IMR-90 (cell line): ENCODE results near the gene IL16. TPM values are rescaled to one million over a fixed set of nuclear protein-coding genes. Genes with fewer than 3 reads are reported as not detected.

Experiments used
- ATAC-seq: fragments of 200-7000 bp; cut with Tn5 transposase; 2 replicates; pipeline ENCODE4 v1.9.1; 2020; ENCODE audit warnings: low read depth, mild to moderate bottlenecking, moderate library complexity
- BruUV-seq: library from RNA; stranded (reverse); fragments of 400-500 nt; replicated peaks from 2 replicates; lab custom pipeline; 2021; lab: Mats Ljungman, UMichigan
- CTCF ChIA-PET: fragments of 300-600 bp; formaldehyde crosslinking; extraction: SDS; loops from one replicate; lab custom pipeline; 2021; ENCODE audit warnings: antibody characterized with exemption; lab: Yijun Ruan, JAX
- POLR2A ChIA-PET: fragments of 300-600 bp; sonication (Branson Sonifier 250); formaldehyde crosslinking; loops from one replicate; lab custom pipeline; 2022; ENCODE audit warnings: antibody characterized with exemption; ENCODE audit not compliant: unreplicated experiment; lab: Charles Lee
- DNase-seq: peaks from one replicate; pipeline ENCODE4 v3.0.0; 2013
- H2AFZ ChIP-seq: replicated peaks from 2 replicates; pipeline ENCODE3; 2013; ENCODE audit warnings: low read length, mild to moderate bottlenecking; ENCODE audit not compliant: poor library complexity
- H2AK5ac ChIP-seq: 2 replicates; pipeline ENCODE4 v1.6.1; 2013; ENCODE audit warnings: low read depth, low read length, inconsistent platforms
- H2AK9ac ChIP-seq: replicated peaks from 2 replicates; pipeline ENCODE3; 2013; ENCODE audit warnings: mild to moderate bottlenecking, low read depth, low read length, moderate library complexity; ENCODE audit not compliant: poor library complexity
- H2BK120ac ChIP-seq: 2 replicates; pipeline ENCODE4 v1.6.1; 2013; ENCODE audit warnings: low read depth, low read length, inconsistent platforms
- H2BK15ac ChIP-seq: 3 replicates; pipeline ENCODE4 v1.6.1; 2013; ENCODE audit warnings: low read depth, low read length, inconsistent platforms
- H2BK20ac ChIP-seq: 2 replicates; pipeline ENCODE4 v1.6.1; 2013; ENCODE audit warnings: low read depth, mild to moderate bottlenecking, inconsistent platforms, low read length, moderate library complexity
- H2BK5ac ChIP-seq: 2 replicates; pipeline ENCODE4 v1.6.1; 2013; ENCODE audit warnings: mild to moderate bottlenecking, low read depth, low read length, inconsistent platforms; ENCODE audit not compliant: poor library complexity, severe bottlenecking
- H3K14ac ChIP-seq: replicated peaks from 2 replicates; pipeline ENCODE4 v1.6.1; 2013; ENCODE audit warnings: low read depth, low read length, inconsistent platforms
- H3K18ac ChIP-seq: 2 replicates; pipeline ENCODE4 v1.6.1; 2013; ENCODE audit warnings: low read depth, low read length, control low read depth
- H3K23ac ChIP-seq: 2 replicates; pipeline ENCODE4 v1.6.1; 2013; ENCODE audit warnings: low read depth, low read length, inconsistent platforms
- H3K27ac ChIP-seq: 2 replicates; pipeline ENCODE4 v1.5.1; 2013; ENCODE audit warnings: mild to moderate bottlenecking, control low read depth, low read length; ENCODE audit not compliant: insufficient read depth
- H3K27me3 ChIP-seq: 2 replicates; pipeline ENCODE4 v1.6.1; 2013; ENCODE audit warnings: low read length; ENCODE audit not compliant: control insufficient read depth, insufficient read depth
- H3K36me3 ChIP-seq: 2 replicates; pipeline ENCODE4 v1.6.1; 2013; ENCODE audit warnings: low read length, mixed read lengths; ENCODE audit not compliant: control insufficient read depth, insufficient read depth
- H3K4ac ChIP-seq: 2 replicates; pipeline ENCODE4 v1.6.1; 2013; ENCODE audit warnings: low read depth, low read length, inconsistent platforms
- H3K4me1 ChIP-seq: 2 replicates; pipeline ENCODE4 v1.6.1; 2013; ENCODE audit warnings: low read length, mixed read lengths; ENCODE audit not compliant: control insufficient read depth, insufficient read depth
- H3K4me2 ChIP-seq: 2 replicates; pipeline ENCODE4 v1.6.1; 2013; ENCODE audit warnings: low read depth, mild to moderate bottlenecking, control low read depth, low read length, moderate library complexity
- H3K4me3 ChIP-seq: 2 replicates; pipeline ENCODE4 v1.5.1; 2013; ENCODE audit warnings: low read depth, mild to moderate bottlenecking, control low read depth, low read length, moderate library complexity; ENCODE audit not compliant: insufficient read depth
- H3K56ac ChIP-seq: 2 replicates; pipeline ENCODE4 v1.6.1; 2013; ENCODE audit warnings: low read length, inconsistent platforms; ENCODE audit not compliant: insufficient read depth; ENCODE audit errors: extremely low read depth
- H3K79me1 ChIP-seq, 2 experiments: 2 replicates each; pipeline ENCODE4 v1.6.1; 2013; ENCODE audit warnings: low read length in 2 of 2, inconsistent platforms in 1 of 2, low read depth in 1 of 2
- H3K9ac ChIP-seq: 2 replicates; pipeline ENCODE4 v1.6.1; 2013; ENCODE audit warnings: low read depth, low read length, control low read depth
- H3K9me1 ChIP-seq: 2 replicates; pipeline ENCODE4 v1.6.1; 2013; ENCODE audit warnings: low read length, inconsistent platforms; ENCODE audit not compliant: insufficient read depth
- H3K9me3 ChIP-seq: 2 replicates; pipeline ENCODE4 v1.6.1; 2013; ENCODE audit warnings: low read length; ENCODE audit not compliant: control insufficient read depth, insufficient read depth
- H4K20me1 ChIP-seq: 2 replicates; pipeline ENCODE4 v1.6.1; 2013; ENCODE audit warnings: low read length, inconsistent platforms; ENCODE audit not compliant: insufficient read depth
- H4K5ac ChIP-seq: 2 replicates; pipeline ENCODE4 v1.6.1; 2013; ENCODE audit warnings: mild to moderate bottlenecking, low read depth, low read length, control low read depth
- H4K8ac ChIP-seq, 2 experiments: 2 replicates each; pipeline ENCODE4 v1.6.1; 2013; ENCODE audit warnings: low read depth in 2 of 2, low read length in 2 of 2, control low read depth in 1 of 2, inconsistent platforms in 1 of 2
- H4K91ac ChIP-seq: 2 replicates; pipeline ENCODE4 v1.6.1; 2013; ENCODE audit warnings: low read depth, low read length, inconsistent platforms; ENCODE audit not compliant: insufficient read depth
- MXI1 ChIP-seq: IDR thresholded peaks from 2 replicates; pipeline ENCODE4 v1.6.1; 2012; ENCODE audit warnings: low read depth, mild to moderate bottlenecking, low read length, moderate library complexity, borderline replicate concordance
- POLR2A ChIP-seq: IDR thresholded peaks from 2 replicates; pipeline ENCODE4 v1.6.1; 2012; ENCODE audit warnings: mild to moderate bottlenecking, low read depth, low read length
- RAD21 ChIP-seq: IDR thresholded peaks from 2 replicates; pipeline ENCODE4 v1.6.1; 2012; ENCODE audit warnings: low read length, improper control_type of control experiment
- WGBS, 2 experiments: methylation state at CpG; one replicate each; pipeline versions ENCODE4 v1.1.5 to v1.1.7; 2013; ENCODE audit warnings: missing lambda C conversion rate in 2 of 2; ENCODE audit not compliant: insufficient read length in 1 of 2; ENCODE audit errors: extremely low coverage in 2 of 2; 5-methylcytosine and 5-hydroxymethylcytosine counted together
- dilution Hi-C: fragments of 300-500 bp; cut with HindIII; formaldehyde crosslinking; loops from one replicate; pipeline ENCODE4 v1.14.3; 2018; ENCODE audit warnings: low sequenced_read_pairs; ENCODE audit not compliant: unreplicated experiment
- in situ Hi-C: fragments of 300-500 bp; cut with MboI; formaldehyde crosslinking; loops from 3 replicates; pipeline ENCODE4 v1.14.3; 2019; ENCODE audit warnings: low sequenced_read_pairs, inconsistent platforms, mixed read lengths
- intact Hi-C: fragments of 100-400 bp; cut with micrococcal nuclease; formaldehyde crosslinking; loops from 2 replicates; pipeline ENCODE4 v1.10.0; 2022
- polyA plus RNA-seq, 3 experiments: library from polyadenylated mRNA; depleted of rRNA; stranded (reverse); fragments of >200 nt; gene quantifications; 2 replicates each; pipeline ENCODE4 v1.2.3, GENCODE V29; 2012; ENCODE audit warnings: low replicate concordance in 1 of 3
- total RNA-seq: library from RNA; depleted of rRNA; stranded (reverse); fragments of >200 nt; gene quantifications from 2 replicates; pipeline ENCODE4 v1.2.3, GENCODE V29; 2012

IL16 gene
- total and polyA plus RNA-seq, 2 of the 4 experiments (the other 2 are of a cell fraction), result 0.18 to 0.27 TPM

DNA sequence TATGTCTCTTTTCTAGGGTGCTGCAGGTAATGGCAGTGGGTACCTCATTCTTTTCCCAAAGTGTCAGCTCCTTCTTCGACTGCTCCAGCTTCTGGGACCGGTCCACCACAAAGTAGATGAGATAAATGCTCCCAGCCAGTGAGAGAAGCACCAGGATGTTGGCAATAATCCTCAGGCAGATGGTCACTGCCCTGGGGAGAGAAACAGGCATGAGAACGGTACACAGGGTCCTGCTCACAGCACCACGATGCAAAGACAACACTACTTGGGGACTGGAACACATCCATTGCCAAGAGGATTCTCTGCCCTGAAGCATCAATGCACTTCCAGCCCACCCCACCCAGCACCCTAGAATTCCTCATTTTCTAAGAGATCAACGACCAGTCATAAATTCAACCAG lies 155.0 kb downstream of the IL16 start:
- CTCF ChIA-PET, result no interaction called here
- WGBS, 2 experiments, result 85% methylated on average over 2 of the region's 5 CpGs; no CpG with 5 or more reads in 1 of the 2 experiments

More for the DNA sequence above, 155.0 kb downstream of the IL16 start:
- in situ Hi-C loops (no loop called here), dilution Hi-C loops (no loop called here), intact Hi-C loops (no loop called here)
- no peak overlapping the region for H3K4me3 ChIP-seq
- H3K27me3 ChIP-seq, result no peaks in the 10 kb centered on the region; the same call in none of the 2 replicates
- no peaks in the 10 kb centered on the region for H3K36me3 ChIP-seq
- H3K9ac ChIP-seq, result no peak overlapping the region
- H2AFZ ChIP-seq, result no peak overlapping the region
- no peaks in the 10 kb centered on the region for H3K9me3 ChIP-seq
- no peak overlapping the region for H3K56ac ChIP-seq
- no peak overlapping the region for H3K27ac ChIP-seq
- H4K91ac ChIP-seq, result no peak overlapping the region
- no peak overlapping the region for H2BK5ac ChIP-seq
- H2AK9ac ChIP-seq, result no peak overlapping the region
- no TSS peak for BruUV-seq
- H3K23ac ChIP-seq, result no peak overlapping the region
- no peak overlapping the region for H2BK120ac ChIP-seq
- H3K4me2 ChIP-seq, result no peak overlapping the region
- POLR2A ChIA-PET, result no interaction called here
- TF ChIP-seq MXI1, result no peak
- no peak for TF ChIP-seq POLR2A
- no peak for TF ChIP-seq RAD21
- no peak for ATAC-seq
- DNase-seq, result no peak
- no peaks in the 10 kb centered on the region for H3K9me1 ChIP-seq
- H2BK20ac ChIP-seq, result no peak overlapping the region
- H4K5ac ChIP-seq, result no peak overlapping the region
- no peak overlapping the region for H3K14ac ChIP-seq
- H3K4me1 ChIP-seq, result no peaks in the 10 kb centered on the region
- H2AK5ac ChIP-seq, result no peak overlapping the region
- no peak overlapping the region for H4K8ac ChIP-seq
- H3K18ac ChIP-seq, result no peak overlapping the region
- no peaks in the 10 kb centered on the region for H3K79me1 ChIP-seq
- H3K4ac ChIP-seq, result no peak overlapping the region
- no peaks in the 10 kb centered on the region for H4K20me1 ChIP-seq
- no peak overlapping the region for H2BK15ac ChIP-seq
